ENCODE data around the gene L1TD1.
A peak's percentile ranks its signal among the peaks of the same experiment; 100 is the strongest.

Gene L1TD1

GRCh38 chr1:62229932-62230331, 35.3 kb downstream of the L1TD1 start:
- peaks cover 43% of the 10 kb centered on the region for H3K36me3 ChIP-seq (ENCODE audit: insufficient read depth, insufficient read length, low read length)
- TF ChIP-seq ZNF274 (IDR thresholded peaks at IDR 0.05; ENCODE audit: low read depth, low read length) (no peak), SUZ12 (IDR thresholded peaks at IDR 0.05; ENCODE audit: extremely low read depth, insufficient read depth, insufficient read length) (no peak), YY1 (IDR thresholded peaks at IDR 0.05; ENCODE audit: insufficient read depth, insufficient read length) (no peak)
- H3K9me3 ChIP-seq (ENCODE audit: insufficient read depth, low read length), result no peaks in the 10 kb centered on the region
- H3K9ac ChIP-seq (ENCODE audit: insufficient read length, low read depth), result peak overlapping the region; percentile 46
- H3K27me3 ChIP-seq (ENCODE audit: insufficient read depth, insufficient read length), result no peaks in the 10 kb centered on the region
- H3K4me1 ChIP-seq (ENCODE audit: insufficient read depth, insufficient read length), result peaks cover 30% of the 10 kb centered on the region
- DNase-seq (ENCODE audit: low read depth, low spot score), result no peak
- no peak overlapping the region for H3K4me3 ChIP-seq (ENCODE audit: insufficient read length, low read depth)

DNA sequence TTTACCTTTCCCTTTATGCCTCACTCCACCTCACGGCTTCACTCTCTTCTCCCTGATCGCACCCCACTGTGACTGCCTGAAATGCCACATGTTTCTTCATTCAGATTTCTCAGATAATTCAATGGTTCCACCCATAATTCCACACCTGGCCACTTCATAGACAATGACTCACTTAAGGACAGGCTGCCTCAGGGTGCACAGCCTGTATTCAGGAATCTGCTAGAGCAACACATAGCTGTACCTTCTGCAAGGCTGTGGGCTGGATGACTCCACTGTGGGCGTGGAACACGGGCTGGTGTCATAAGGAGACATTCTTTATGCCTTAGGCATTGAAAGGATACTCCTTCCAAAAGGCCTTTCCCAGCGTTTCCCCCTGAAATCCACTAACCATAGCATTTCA, 36.1 kb downstream of the L1TD1 start:
- no peak for DNase-seq (ENCODE audit: low read depth, low spot score)
- Histone ChIP-seq H3K9me3 (ENCODE audit: insufficient read depth, low read length) (no peaks in the 10 kb centered on the region), H3K4me3 (ENCODE audit: insufficient read length, low read depth) (no peak overlapping the region), H3K9ac (ENCODE audit: insufficient read length, low read depth) (no peak overlapping the region), H3K4me1 (ENCODE audit: insufficient read depth, insufficient read length) (peaks cover 30% of the 10 kb centered on the region), H3K36me3 (ENCODE audit: insufficient read depth, insufficient read length, low read length) (peaks cover 38% of the 10 kb centered on the region), H3K27me3 (ENCODE audit: insufficient read depth, insufficient read length) (no peaks in the 10 kb centered on the region)
- TF ChIP-seq ZNF274 (IDR thresholded peaks at IDR 0.05; ENCODE audit: low read depth, low read length), result no peak
- no peak for TF ChIP-seq YY1 (IDR thresholded peaks at IDR 0.05; ENCODE audit: insufficient read depth, insufficient read length)
- TF ChIP-seq SUZ12 (IDR thresholded peaks at IDR 0.05; ENCODE audit: extremely low read depth, insufficient read depth, insufficient read length), result no peak

- Histone ChIP-seq H3K27me3 (ENCODE audit: insufficient read depth, insufficient read length) (no peaks in the 10 kb centered on the region), H3K36me3 (ENCODE audit: insufficient read depth, insufficient read length, low read length) (peaks cover 21% of the 10 kb centered on the region), H3K9ac (ENCODE audit: insufficient read length, low read depth) (no peak overlapping the region), H3K9me3 (ENCODE audit: insufficient read depth, low read length) (no peaks in the 10 kb centered on the region), H3K4me1 (ENCODE audit: insufficient read depth, insufficient read length) (peaks cover 25% of the 10 kb centered on the region), H3K4me3 (ENCODE audit: insufficient read length, low read depth) (no peak overlapping the region)
- no peak for DNase-seq (ENCODE audit: low read depth, low spot score)
- TF ChIP-seq ZNF274 (IDR thresholded peaks at IDR 0.05; ENCODE audit: low read depth, low read length) (no peak), YY1 (IDR thresholded peaks at IDR 0.05; ENCODE audit: insufficient read depth, insufficient read length) (no peak), SUZ12 (IDR thresholded peaks at IDR 0.05; ENCODE audit: extremely low read depth, insufficient read depth, insufficient read length) (no peak)
Observed at GRCh38 chr1:62232871-62233278, 38.2 kb downstream of the L1TD1 start.

GRCh38 chr1:62233926-62234450, 39.3 kb downstream of the L1TD1 start:
- TF ChIP-seq SUZ12 (IDR thresholded peaks at IDR 0.05; ENCODE audit: extremely low read depth, insufficient read depth, insufficient read length) (no peak), ZNF274 (IDR thresholded peaks at IDR 0.05; ENCODE audit: low read depth, low read length) (no peak), YY1 (IDR thresholded peaks at IDR 0.05; ENCODE audit: insufficient read depth, insufficient read length) (no peak)
- Histone ChIP-seq H3K36me3 (ENCODE audit: insufficient read depth, insufficient read length, low read length) (peaks cover 10% of the 10 kb centered on the region), H3K27me3 (ENCODE audit: insufficient read depth, insufficient read length) (no peaks in the 10 kb centered on the region), H3K4me3 (ENCODE audit: insufficient read length, low read depth) (no peak overlapping the region), H3K9me3 (ENCODE audit: insufficient read depth, low read length) (no peaks in the 10 kb centered on the region), H3K4me1 (ENCODE audit: insufficient read depth, insufficient read length) (peaks cover 15% of the 10 kb centered on the region), H3K9ac (ENCODE audit: insufficient read length, low read depth) (no peak overlapping the region)
- DNase-seq (ENCODE audit: low read depth, low spot score), result no peak

- H3K9me3 ChIP-seq (ENCODE audit: insufficient read depth, low read length), result no peaks in the 10 kb centered on the region
- H3K9ac ChIP-seq (ENCODE audit: insufficient read length, low read depth), result no peak overlapping the region
- no peak for DNase-seq (ENCODE audit: low read depth, low spot score)
- TF ChIP-seq YY1 (IDR thresholded peaks at IDR 0.05; ENCODE audit: insufficient read depth, insufficient read length), result no peak
- TF ChIP-seq SUZ12 (IDR thresholded peaks at IDR 0.05; ENCODE audit: extremely low read depth, insufficient read depth, insufficient read length), result no peak
- no peak for TF ChIP-seq ZNF274 (IDR thresholded peaks at IDR 0.05; ENCODE audit: low read depth, low read length)
- H3K27me3 ChIP-seq (ENCODE audit: insufficient read depth, insufficient read length), result no peaks in the 10 kb centered on the region
- no peak overlapping the region for H3K4me3 ChIP-seq (ENCODE audit: insufficient read length, low read depth)
- peaks cover 10% of the 10 kb centered on the region for H3K4me1 ChIP-seq (ENCODE audit: insufficient read depth, insufficient read length)
- peaks cover 9% of the 10 kb centered on the region for H3K36me3 ChIP-seq (ENCODE audit: insufficient read depth, insufficient read length, low read length)
Observed at GRCh38 chr1:62234688-62235087, 40.0 kb downstream of the L1TD1 start.

GRCh38 chr1:62235576-62235975, 40.9 kb downstream of the L1TD1 start:
- Histone ChIP-seq H3K9me3 (ENCODE audit: insufficient read depth, low read length) (no peaks in the 10 kb centered on the region), H3K9ac (ENCODE audit: insufficient read length, low read depth) (no peak overlapping the region), H3K27me3 (ENCODE audit: insufficient read depth, insufficient read length) (no peaks in the 10 kb centered on the region), H3K4me3 (ENCODE audit: insufficient read length, low read depth) (no peak overlapping the region), H3K36me3 (ENCODE audit: insufficient read depth, insufficient read length, low read length) (peaks cover 5% of the 10 kb centered on the region), H3K4me1 (ENCODE audit: insufficient read depth, insufficient read length) (peaks cover 5% of the 10 kb centered on the region)
- DNase-seq (ENCODE audit: low read depth, low spot score), result no peak
- no peak for TF ChIP-seq YY1 (IDR thresholded peaks at IDR 0.05; ENCODE audit: insufficient read depth, insufficient read length)
- TF ChIP-seq ZNF274 (IDR thresholded peaks at IDR 0.05; ENCODE audit: low read depth, low read length), result no peak
- no peak for TF ChIP-seq SUZ12 (IDR thresholded peaks at IDR 0.05; ENCODE audit: extremely low read depth, insufficient read depth, insufficient read length)

- Histone ChIP-seq H3K4me3 (ENCODE audit: insufficient read length, low read depth) (no peak overlapping the region), H3K27me3 (ENCODE audit: insufficient read depth, insufficient read length) (no peaks in the 10 kb centered on the region), H3K9ac (ENCODE audit: insufficient read length, low read depth) (no peak overlapping the region), H3K36me3 (ENCODE audit: insufficient read depth, insufficient read length, low read length) (peaks cover 2% of the 10 kb centered on the region), H3K4me1 (ENCODE audit: insufficient read depth, insufficient read length) (peaks cover 3% of the 10 kb centered on the region), H3K9me3 (ENCODE audit: insufficient read depth, low read length) (no peaks in the 10 kb centered on the region)
- no peak for TF ChIP-seq YY1 (IDR thresholded peaks at IDR 0.05; ENCODE audit: insufficient read depth, insufficient read length)
- TF ChIP-seq SUZ12 (IDR thresholded peaks at IDR 0.05; ENCODE audit: extremely low read depth, insufficient read depth, insufficient read length), result no peak
- TF ChIP-seq ZNF274 (IDR thresholded peaks at IDR 0.05; ENCODE audit: low read depth, low read length), result no peak
- no peak for DNase-seq (ENCODE audit: low read depth, low spot score)
Observed at GRCh38 chr1:62237361-62237760, 42.7 kb downstream of the L1TD1 start.
